GM18505 (cell line): ENCODE measurements around the gene ANAPC4.
A peak's percentile ranks its signal among the peaks of the same experiment; 100 is the strongest.

ENCODE experiments used
- ATAC-seq: cut with Tn5 transposase; IDR thresholded peaks from one replicate; pipeline ENCODE4 v1.9.1; 2021; ENCODE audit not compliant: unreplicated experiment
- POLR2A ChIP-seq: IDR thresholded peaks from 4 replicates; pipeline ENCODE4 v1.6.1; 2011; ENCODE audit warnings: borderline replicate concordance; ENCODE audit not compliant: insufficient read depth, insufficient read length; ENCODE audit errors: extremely low read depth

Gene ANAPC4

GRCh38 chr4:25437926-25438325 is 60.9 kb downstream of the ANAPC4 start:
- no peak for ATAC-seq
- no peak for TF ChIP-seq POLR2A

- ATAC-seq, result peak; percentile 81
- no peak for TF ChIP-seq POLR2A
Measured at GRCh38 chr4:25439918-25440477, 62.9 kb downstream of the ANAPC4 start.

- TF ChIP-seq POLR2A, result no peak
- no peak for ATAC-seq
Measured at GRCh38 chr4:25440478-25441030, 63.5 kb downstream of the ANAPC4 start.

- no peak for ATAC-seq
- no peak for TF ChIP-seq POLR2A
Measured at GRCh38 chr4:25441519-25442117, 64.6 kb downstream of the ANAPC4 start.

- no peak for ATAC-seq
- TF ChIP-seq POLR2A, result no peak
Measured at GRCh38 chr4:25442863-25443307, 65.8 kb downstream of the ANAPC4 start.

GRCh38 chr4:25443851-25444250 is 66.8 kb downstream of the ANAPC4 start:
- TF ChIP-seq POLR2A, result no peak
- ATAC-seq, result no peak

GRCh38 chr4:25446611-25447010 is 69.5 kb downstream of the ANAPC4 start:
- TF ChIP-seq POLR2A, result no peak

GRCh38 chr4:25448379-25449109 is 71.5 kb downstream of the ANAPC4 start:
- no peak for TF ChIP-seq POLR2A
- no peak for ATAC-seq

More at GRCh38 chr4:25446611-25447010, 69.5 kb downstream of the ANAPC4 start:
- ATAC-seq, result no peak

GRCh38 chr4:25449270-25449669 is 72.2 kb downstream of the ANAPC4 start:
- TF ChIP-seq POLR2A, result no peak
- no peak for ATAC-seq

- TF ChIP-seq POLR2A, result no peak
- no peak for ATAC-seq
Measured at GRCh38 chr4:25449688-25450087, 72.6 kb downstream of the ANAPC4 start.

- TF ChIP-seq POLR2A, result no peak
- no peak for ATAC-seq
Measured at GRCh38 chr4:25450491-25450901, 73.4 kb downstream of the ANAPC4 start.

- no peak for TF ChIP-seq POLR2A
- no peak for ATAC-seq
Measured at GRCh38 chr4:25451676-25452075, 74.6 kb downstream of the ANAPC4 start.

- TF ChIP-seq POLR2A, result no peak
- ATAC-seq, result no peak
Measured at GRCh38 chr4:25452081-25452480, 75.0 kb downstream of the ANAPC4 start.

- TF ChIP-seq POLR2A, result no peak
- no peak for ATAC-seq
Measured at GRCh38 chr4:25454476-25454875, 77.4 kb downstream of the ANAPC4 start.
